Measurements from ENCODE around the gene CPEB4. TPM values are rescaled to one million over a fixed set of nuclear protein-coding genes. Genes with fewer than 3 reads are reported as not detected.

CPEB4 gene
- total and polyA plus RNA-seq, 4 donors, result 14.3 to 113 (median 32.1) TPM

DNA sequence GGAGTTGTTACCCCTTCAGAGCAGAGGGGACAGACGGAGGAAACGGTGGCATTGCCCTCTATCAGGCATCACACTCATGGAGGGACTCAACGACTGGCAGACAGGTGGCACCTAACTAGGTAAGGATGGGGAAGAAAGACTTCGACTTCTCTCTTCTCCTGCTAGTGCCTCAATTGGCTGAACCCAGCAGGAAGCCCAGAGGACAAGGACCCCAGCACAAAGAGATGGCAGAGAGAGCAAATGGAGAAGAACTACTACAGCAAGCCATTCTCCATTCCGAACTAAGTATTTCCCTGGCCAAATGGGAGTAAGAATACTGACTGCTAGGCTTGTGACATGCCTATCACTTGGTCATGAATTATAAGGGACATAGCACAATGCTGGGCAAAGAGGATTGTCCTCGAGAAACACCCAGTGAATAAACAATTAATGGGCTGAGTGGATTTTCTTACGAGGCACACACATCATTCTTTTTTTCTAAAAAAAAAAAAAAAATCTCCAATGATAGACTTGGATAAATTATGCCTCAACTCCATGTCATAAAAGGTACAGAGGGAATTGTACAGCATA lies 35.3 kb upstream of the CPEB4 start:
- H3K4me1 ChIP-seq (ENCODE audit: control insufficient read depth in 4 of 4, insufficient read depth in 4 of 4, low read length in 3 of 4), result no peaks in the 10 kb centered on the region
- no peak overlapping the region for H3K4me3 ChIP-seq (ENCODE audit: low read depth in 1 of 3, low read length in 3 of 3)
- H3K36me3 ChIP-seq (ENCODE audit: control insufficient read depth in 4 of 4, insufficient read depth in 3 of 4, low read depth in 1 of 4, low read length in 3 of 4), result no peaks in the 10 kb centered on the region
- 92% methylated on average over 7 of the region's 7 CpGs for WGBS
- no peak for TF ChIP-seq FOXA1 (IDR thresholded peaks at IDR 0.05)
- no peak overlapping the region for H3K27ac ChIP-seq (ENCODE audit: low read depth in 1 of 2, low read length in 2 of 2)
- H3K27me3 ChIP-seq (ENCODE audit: control insufficient read depth in 4 of 4, insufficient read depth in 4 of 4, low read length in 3 of 4), result no peaks in the 10 kb centered on the region
- H3K9ac ChIP-seq (ENCODE audit: low read depth in 1 of 2, low read length in 2 of 2), result no peak overlapping the region
- DNase-seq (ENCODE audit: low spot score), result no peak
- no peaks in the 10 kb centered on the region for H3K9me3 ChIP-seq (ENCODE audit: control insufficient read depth in 4 of 4, low read length in 3 of 4)

DNA sequence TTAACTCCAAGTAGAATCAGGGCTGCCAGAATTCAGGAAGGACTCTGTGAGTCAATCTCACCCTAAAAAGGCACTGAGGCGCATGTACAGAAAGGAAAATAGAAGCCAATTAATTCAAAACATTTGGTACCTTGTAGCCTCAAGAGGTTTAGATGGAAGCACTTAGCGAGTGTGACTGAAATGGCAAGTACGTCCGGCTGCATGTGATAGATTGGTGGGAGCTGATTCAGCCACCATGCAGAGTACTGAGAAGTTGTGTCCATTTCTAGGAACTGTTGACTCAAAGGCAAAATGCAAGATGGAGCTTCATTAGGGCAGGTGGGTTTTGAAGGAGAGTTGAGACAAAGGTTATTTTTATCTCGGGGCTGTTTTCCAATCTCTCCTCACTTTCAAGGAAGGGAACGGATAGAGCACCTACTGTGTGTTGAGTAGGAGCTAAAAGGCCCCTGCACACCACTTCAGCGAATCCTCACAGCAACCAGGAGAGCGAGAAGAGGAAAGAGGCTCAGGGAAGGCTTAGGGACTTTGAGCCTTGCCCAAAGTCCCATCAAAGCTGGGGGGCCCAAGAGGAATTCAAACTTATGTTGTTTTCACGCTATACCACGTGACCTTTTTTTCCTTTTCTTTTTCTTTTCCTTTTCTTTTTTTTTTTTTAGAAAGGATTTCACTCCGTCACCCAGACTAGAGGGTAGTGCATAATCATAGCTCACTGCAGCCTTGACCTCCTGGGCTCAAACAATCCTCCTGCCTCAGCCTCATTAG lies 34.6 kb upstream of the CPEB4 start:
- Histone ChIP-seq H3K4me3 (ENCODE audit: low read depth in 1 of 3, low read length in 3 of 3) (no peak overlapping the region), H3K4me1 (ENCODE audit: control insufficient read depth in 4 of 4, insufficient read depth in 4 of 4, low read length in 3 of 4) (no peaks in the 10 kb centered on the region), H3K36me3 (ENCODE audit: control insufficient read depth in 4 of 4, insufficient read depth in 3 of 4, low read depth in 1 of 4, low read length in 3 of 4) (no peaks in the 10 kb centered on the region), H3K9me3 (ENCODE audit: control insufficient read depth in 4 of 4, low read length in 3 of 4) (no peaks in the 10 kb centered on the region), H3K9ac (ENCODE audit: low read depth in 1 of 2, low read length in 2 of 2) (no peak overlapping the region), H3K27me3 (ENCODE audit: control insufficient read depth in 4 of 4, insufficient read depth in 4 of 4, low read length in 3 of 4) (no peaks in the 10 kb centered on the region), H3K27ac (ENCODE audit: low read depth in 1 of 2, low read length in 2 of 2) (no peak overlapping the region)
- DNase-seq (ENCODE audit: low spot score), result no peak
- no peak for TF ChIP-seq FOXA1 (IDR thresholded peaks at IDR 0.05)
- TF ChIP-seq SP1 (IDR thresholded peaks at IDR 0.05), result no peak
- TF ChIP-seq, protein P1, sequence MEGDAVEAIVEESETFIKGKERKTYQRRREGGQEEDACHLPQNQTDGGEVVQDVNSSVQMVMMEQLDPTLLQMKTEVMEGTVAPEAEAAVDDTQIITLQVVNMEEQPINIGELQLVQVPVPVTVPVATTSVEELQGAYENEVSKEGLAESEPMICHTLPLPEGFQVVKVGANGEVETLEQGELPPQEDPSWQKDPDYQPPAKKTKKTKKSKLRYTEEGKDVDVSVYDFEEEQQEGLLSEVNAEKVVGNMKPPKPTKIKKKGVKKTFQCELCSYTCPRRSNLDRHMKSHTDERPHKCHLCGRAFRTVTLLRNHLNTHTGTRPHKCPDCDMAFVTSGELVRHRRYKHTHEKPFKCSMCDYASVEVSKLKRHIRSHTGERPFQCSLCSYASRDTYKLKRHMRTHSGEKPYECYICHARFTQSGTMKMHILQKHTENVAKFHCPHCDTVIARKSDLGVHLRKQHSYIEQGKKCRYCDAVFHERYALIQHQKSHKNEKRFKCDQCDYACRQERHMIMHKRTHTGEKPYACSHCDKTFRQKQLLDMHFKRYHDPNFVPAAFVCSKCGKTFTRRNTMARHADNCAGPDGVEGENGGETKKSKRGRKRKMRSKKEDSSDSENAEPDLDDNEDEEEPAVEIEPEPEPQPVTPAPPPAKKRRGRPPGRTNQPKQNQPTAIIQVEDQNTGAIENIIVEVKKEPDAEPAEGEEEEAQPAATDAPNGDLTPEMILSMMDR (IDR thresholded peaks at IDR 0.05; ENCODE audit: low read depth, low read length, missing input control), result no peak
- TF ChIP-seq, protein P2, sequence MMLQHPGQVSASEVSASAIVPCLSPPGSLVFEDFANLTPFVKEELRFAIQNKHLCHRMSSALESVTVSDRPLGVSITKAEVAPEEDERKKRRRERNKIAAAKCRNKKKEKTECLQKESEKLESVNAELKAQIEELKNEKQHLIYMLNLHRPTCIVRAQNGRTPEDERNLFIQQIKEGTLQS (IDR thresholded peaks at IDR 0.05), result no peak
- TF ChIP-seq HNF4G (IDR thresholded peaks at IDR 0.05), result no peak
- no peak for TF ChIP-seq YY1 (IDR thresholded peaks at IDR 0.05)
- TF ChIP-seq HNF4A (conservative IDR thresholded peaks at IDR 0.05), result no peak
- TF ChIP-seq, protein P3, sequence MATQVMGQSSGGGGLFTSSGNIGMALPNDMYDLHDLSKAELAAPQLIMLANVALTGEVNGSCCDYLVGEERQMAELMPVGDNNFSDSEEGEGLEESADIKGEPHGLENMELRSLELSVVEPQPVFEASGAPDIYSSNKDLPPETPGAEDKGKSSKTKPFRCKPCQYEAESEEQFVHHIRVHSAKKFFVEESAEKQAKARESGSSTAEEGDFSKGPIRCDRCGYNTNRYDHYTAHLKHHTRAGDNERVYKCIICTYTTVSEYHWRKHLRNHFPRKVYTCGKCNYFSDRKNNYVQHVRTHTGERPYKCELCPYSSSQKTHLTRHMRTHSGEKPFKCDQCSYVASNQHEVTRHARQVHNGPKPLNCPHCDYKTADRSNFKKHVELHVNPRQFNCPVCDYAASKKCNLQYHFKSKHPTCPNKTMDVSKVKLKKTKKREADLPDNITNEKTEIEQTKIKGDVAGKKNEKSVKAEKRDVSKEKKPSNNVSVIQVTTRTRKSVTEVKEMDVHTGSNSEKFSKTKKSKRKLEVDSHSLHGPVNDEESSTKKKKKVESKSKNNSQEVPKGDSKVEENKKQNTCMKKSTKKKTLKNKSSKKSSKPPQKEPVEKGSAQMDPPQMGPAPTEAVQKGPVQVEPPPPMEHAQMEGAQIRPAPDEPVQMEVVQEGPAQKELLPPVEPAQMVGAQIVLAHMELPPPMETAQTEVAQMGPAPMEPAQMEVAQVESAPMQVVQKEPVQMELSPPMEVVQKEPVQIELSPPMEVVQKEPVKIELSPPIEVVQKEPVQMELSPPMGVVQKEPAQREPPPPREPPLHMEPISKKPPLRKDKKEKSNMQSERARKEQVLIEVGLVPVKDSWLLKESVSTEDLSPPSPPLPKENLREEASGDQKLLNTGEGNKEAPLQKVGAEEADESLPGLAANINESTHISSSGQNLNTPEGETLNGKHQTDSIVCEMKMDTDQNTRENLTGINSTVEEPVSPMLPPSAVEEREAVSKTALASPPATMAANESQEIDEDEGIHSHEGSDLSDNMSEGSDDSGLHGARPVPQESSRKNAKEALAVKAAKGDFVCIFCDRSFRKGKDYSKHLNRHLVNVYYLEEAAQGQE (IDR thresholded peaks at IDR 0.05), result no peak
- TF ChIP-seq, protein P4, sequence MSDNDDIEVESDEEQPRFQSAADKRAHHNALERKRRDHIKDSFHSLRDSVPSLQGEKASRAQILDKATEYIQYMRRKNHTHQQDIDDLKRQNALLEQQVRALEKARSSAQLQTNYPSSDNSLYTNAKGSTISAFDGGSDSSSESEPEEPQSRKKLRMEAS (IDR thresholded peaks at IDR 0.05), result no peak
- no peak for TF ChIP-seq TAF1 (conservative IDR thresholded peaks at IDR 0.05)
- no peak for TF ChIP-seq RXRA (IDR thresholded peaks at IDR 0.05)
- no peak for TF ChIP-seq GABPA (IDR thresholded peaks at IDR 0.05 in 1 of 2, conservative IDR thresholded peaks at IDR 0.05 in 1 of 2)
- 93% methylated on average over 11 of the region's 11 CpGs for WGBS
